HL-60 (cell line): ENCODE results near the gene FAT1.

ENCODE experiments used
- DNase-seq, 2 experiments: peaks; one replicate each; pipeline ENCODE4 v3.0.0-alpha.2; 2010 to 2020; ENCODE audit warnings: low read depth in 1 of 2, low spot score in 1 of 2
- H3K27ac ChIP-seq: fragments of 250-450 bp; sonication (Bioruptor Pico); replicated peaks from 2 replicates; pipeline ENCODE4 v1.5.1; 2020; ENCODE audit warnings: mild to moderate bottlenecking, moderate library complexity
- H3K27me3 ChIP-seq: fragments of 250-450 bp; sonication (Bioruptor Pico); 2 replicates; pipeline ENCODE4 v1.5.1; 2021; ENCODE audit warnings: mild to moderate bottlenecking, moderate library complexity; ENCODE audit not compliant: insufficient read depth, poor library complexity, severe bottlenecking
- H3K4me3 ChIP-seq: replicated peaks from 2 replicates; pipeline ENCODE4 v1.5.1; 2011; ENCODE audit warnings: mild to moderate bottlenecking, control low read depth, low read length; ENCODE audit not compliant: insufficient read depth
- CTCF ChIP-seq: IDR thresholded peaks from one replicate; pipeline ENCODE4 v1.5.1; 2011; ENCODE audit warnings: low read length, control low read depth, inconsistent platforms; ENCODE audit not compliant: insufficient read depth
- GABPA ChIP-seq: IDR thresholded peaks from 2 replicates; pipeline ENCODE4 v1.6.1; 2012; ENCODE audit warnings: low read depth
- POLR2AphosphoS5 ChIP-seq: IDR thresholded peaks from 2 replicates; pipeline ENCODE4 v1.6.1; 2012; ENCODE audit warnings: low read depth
- REST ChIP-seq: IDR thresholded peaks from 2 replicates; pipeline ENCODE4 v1.6.1; 2012; ENCODE audit warnings: low read depth; ENCODE audit not compliant: insufficient replicate concordance
- SPI1 ChIP-seq: IDR thresholded peaks from 2 replicates; pipeline ENCODE4 v1.6.1; 2012; ENCODE audit warnings: low read depth, mild to moderate bottlenecking, borderline replicate concordance

The FAT1 gene

GRCh38 chr4:186771624-186772023 is 48.0 kb upstream of the FAT1 start:
- no peak for DNase-seq
- H3K27ac ChIP-seq: no peak overlapping the region

GRCh38 chr4:186770481-186771175 is 47.0 kb upstream of the FAT1 start:
- Histone ChIP-seq H3K4me3 (no peak overlapping the region), H3K27ac (no peak overlapping the region), H3K27me3 (no peaks in the 10 kb centered on the region)
- TF ChIP-seq CTCF (no peak), REST (no peak), SPI1 (no peak), POLR2AphosphoS5 (no peak), GABPA (no peak)
- DNase-seq: no peak

More at GRCh38 chr4:186771624-186772023, 48.0 kb upstream of the FAT1 start:
- no peak for TF ChIP-seq CTCF
- no peak for TF ChIP-seq REST
- no peak for TF ChIP-seq GABPA
- TF ChIP-seq SPI1: no peak
- no peak for TF ChIP-seq POLR2AphosphoS5
- no peaks in the 10 kb centered on the region for H3K27me3 ChIP-seq
- H3K4me3 ChIP-seq: no peak overlapping the region

- Histone ChIP-seq H3K27me3 (no peaks in the 10 kb centered on the region), H3K4me3 (no peak overlapping the region), H3K27ac (no peak overlapping the region)
- TF ChIP-seq GABPA (no peak), REST (no peak), CTCF (no peak), POLR2AphosphoS5 (no peak), SPI1 (no peak)
- no peak for DNase-seq
Measured at GRCh38 chr4:186767794-186768193, 44.1 kb upstream of the FAT1 start.
